Right ventricle myocardium superior (tissue), 1 donor: ENCODE data around the gene PORCN. TPM values are rescaled to one million over a fixed set of nuclear protein-coding genes. Genes with fewer than 3 reads are reported as not detected.
"Not testable (repeated sequence)": the region's sequence is repeated elsewhere in the genome, so short reads cannot be mapped to it uniquely, and the experiment has no call there.

Experiments
- ATAC-seq: fragments of 200-7000 bp; cut with Tn5 transposase; one replicate; pipeline ENCODE4 v1.9.1; 2020; ENCODE audit warnings: mild to moderate bottlenecking; ENCODE audit not compliant: poor library complexity
- DNase-seq: peaks from one replicate; pipeline ENCODE4 v3.0.0-alpha.2; 2020
- intact Hi-C: fragments of 100-400 bp; cut with DNase I; formaldehyde crosslinking; loops from one replicate; pipeline ENCODE4 v1.11.2; 2022
- total RNA-seq: library from RNA; stranded (reverse); fragmentation: NEBNext Ultra II Directional; extraction: Animal tissue kit (Norgen Biotek cat#: 25700); gene quantifications from one replicate; pipeline ENCODE4 v1.2.1, GENCODE V29; 2021
- donor health status: DM: no; HTN: yes; CAD: no; lungs with severe emphysema.

The PORCN gene
- total RNA-seq, 1 donor from 2014 or later, result 12.0 TPM

- ATAC-seq (no peak), DNase-seq (no peak)
- intact Hi-C loops, result no loop called here
Observed at GRCh38 chrX:48504261-48504660, 4.5 kb upstream of the PORCN start.

- DNase-seq, result no peak
- no peak for ATAC-seq
- intact Hi-C loops, result no loop called here
Observed at GRCh38 chrX:48505481-48505880, 3.3 kb upstream of the PORCN start.

DNA sequence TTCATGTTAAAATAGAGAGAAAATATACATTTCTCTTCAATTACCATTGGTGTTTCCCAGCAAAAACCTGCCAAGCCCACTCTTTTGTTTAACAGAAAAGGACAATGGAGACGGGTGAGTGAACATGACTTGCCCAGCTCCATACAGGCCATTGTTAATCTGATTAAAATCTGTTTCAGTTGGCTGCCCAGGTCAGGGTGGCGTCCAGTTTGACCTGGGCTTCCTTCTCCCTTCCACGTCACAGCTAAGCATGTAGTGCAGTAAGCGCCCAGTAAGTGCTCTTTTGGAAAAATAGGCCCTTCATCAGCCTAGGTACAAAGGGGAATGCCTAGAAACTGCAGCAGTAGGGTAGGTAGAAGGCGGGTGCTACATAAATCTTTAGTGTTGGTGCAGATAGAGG lies 1.5 kb upstream of the PORCN start:
- DNase-seq (no peak), ATAC-seq (no peak)
- intact Hi-C loops, result no loop called here

GRCh38 chrX:48509245-48509590 lies 426 bp downstream of the PORCN start:
- intact Hi-C loops, result no loop called here
- peak; percentile 8 for ATAC-seq
- no peak for DNase-seq

DNA sequence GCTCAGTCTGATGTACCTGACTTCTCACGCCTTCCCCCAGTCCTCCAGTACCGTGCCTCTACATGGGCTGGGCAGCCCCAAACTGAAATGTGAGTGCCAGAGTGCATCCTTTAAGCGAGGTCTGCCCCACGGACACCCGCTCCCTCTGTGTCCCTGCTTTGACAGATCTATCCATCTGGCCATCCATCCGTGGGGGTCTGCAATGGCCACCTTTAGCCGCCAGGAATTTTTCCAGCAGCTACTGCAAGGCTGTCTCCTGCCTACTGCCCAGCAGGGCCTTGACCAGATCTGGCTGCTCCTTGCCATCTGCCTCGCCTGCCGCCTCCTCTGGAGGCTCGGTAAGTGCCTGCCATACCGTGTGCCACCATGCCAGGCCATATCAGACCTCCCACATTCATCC lies 827 bp downstream of the PORCN start:
- intact Hi-C loops, result no loop called here
- DNase-seq, result no peak
- no peak for ATAC-seq

GRCh38 chrX:48511560-48511959 lies 2.8 kb downstream of the PORCN start:
- intact Hi-C loops, result no loop called here
- ATAC-seq (no peak), DNase-seq (no peak)

DNA sequence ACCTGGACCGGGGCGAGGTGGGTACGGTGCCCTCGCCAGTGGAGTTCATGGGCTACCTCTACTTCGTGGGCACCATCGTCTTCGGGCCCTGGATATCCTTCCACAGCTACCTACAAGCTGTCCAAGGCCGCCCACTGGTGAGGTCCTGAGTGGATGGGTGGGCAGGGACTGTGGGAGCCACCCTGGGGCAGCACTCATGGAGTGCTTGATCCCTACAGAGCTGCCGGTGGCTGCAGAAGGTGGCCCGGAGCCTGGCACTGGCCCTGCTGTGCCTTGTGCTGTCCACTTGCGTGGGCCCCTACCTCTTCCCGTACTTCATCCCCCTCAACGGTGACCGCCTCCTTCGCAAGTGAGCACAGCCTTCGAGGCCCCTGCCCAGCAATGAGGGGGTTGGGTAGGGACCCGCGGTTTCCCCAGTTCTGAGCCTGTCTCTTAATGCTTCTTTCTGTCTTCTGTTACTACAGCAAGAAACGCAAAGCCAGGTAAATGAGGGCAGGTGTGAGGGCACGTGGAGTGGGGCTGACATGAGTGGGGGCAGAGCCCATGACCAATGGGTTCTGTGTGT lies 3.7 kb downstream of the PORCN start:
- no peak for ATAC-seq
- DNase-seq, result no peak
- intact Hi-C loops, result no loop called here

DNA sequence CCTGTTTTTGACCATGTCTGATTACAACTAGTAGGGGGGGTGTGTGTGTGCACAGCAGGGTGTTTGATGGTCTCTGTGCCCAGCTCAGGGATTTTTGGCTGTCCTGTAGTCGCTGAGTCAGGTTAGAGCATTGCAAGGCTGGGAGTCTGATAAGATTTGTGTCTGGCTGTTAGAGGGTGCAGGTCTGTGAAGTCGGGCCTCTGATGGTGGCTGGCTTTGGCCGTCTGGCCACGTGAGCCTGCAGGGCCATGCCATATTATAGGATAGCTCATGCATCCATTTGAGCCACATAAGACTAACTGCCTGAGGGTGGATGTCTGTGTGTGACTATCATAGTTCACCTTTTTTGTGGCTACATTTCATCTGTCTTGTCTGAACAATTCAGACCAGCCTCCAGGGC lies 4.9 kb downstream of the PORCN start:
- ATAC-seq, result no peak
- DNase-seq, result no peak
- intact Hi-C loops, result no loop called here

GRCh38 chrX:48514126-48514806 lies 5.5 kb downstream of the PORCN start:
- ATAC-seq (no peak), DNase-seq (no peak)
- intact Hi-C loops, result no loop called here

DNA sequence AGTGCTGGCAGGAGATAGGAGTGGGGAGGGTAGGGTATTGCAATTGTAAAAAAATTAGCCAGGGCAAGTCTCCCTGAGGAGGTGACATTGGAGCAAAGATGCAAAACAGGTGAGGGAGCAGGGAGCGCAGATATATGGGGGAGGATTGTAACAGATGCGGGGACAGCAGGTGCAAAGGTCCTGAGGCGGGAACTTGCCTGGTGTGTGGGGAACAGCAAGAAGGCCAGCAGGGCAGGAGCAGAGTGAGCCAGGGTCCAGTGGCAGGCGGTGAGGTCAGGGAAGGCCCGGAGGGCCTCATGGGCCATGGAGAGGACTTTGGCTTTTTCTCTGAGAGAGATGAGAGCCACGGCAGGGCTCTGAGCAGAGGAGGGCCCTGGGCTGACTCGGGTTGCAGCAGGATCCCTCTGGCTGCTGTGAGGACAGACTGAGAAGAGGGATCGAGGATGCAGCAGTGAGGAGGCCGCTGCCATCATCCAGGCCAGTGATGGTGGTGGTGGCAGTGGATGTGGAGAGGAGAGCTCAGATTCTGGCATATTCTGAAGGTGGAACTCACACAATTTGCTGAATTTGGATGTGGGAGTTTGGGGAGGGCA lies 6.2 kb downstream of the PORCN start:
- ATAC-seq (no peak), DNase-seq (no peak)
- intact Hi-C loops, result no loop called here

DNA sequence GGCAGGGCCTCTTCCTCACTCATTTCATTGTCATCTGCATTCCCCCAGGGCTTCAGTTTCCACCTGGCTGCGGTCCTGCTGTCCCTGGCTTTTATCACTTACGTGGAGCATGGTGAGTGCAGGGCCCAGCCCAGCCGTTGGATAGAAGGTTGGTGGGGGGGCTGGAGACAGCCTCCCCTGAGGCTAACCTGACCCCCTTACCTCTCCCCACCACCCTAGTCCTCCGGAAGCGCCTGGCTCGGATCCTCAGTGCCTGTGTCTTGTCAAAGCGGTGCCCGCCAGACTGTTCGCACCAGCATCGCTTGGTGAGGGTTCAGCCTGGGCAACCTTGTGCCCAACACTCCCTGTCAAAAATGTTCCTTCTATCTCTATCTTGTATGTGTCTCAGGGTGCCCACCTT lies 7.0 kb downstream of the PORCN start:
- DNase-seq (no peak), ATAC-seq (peak; percentile 34)

DNA sequence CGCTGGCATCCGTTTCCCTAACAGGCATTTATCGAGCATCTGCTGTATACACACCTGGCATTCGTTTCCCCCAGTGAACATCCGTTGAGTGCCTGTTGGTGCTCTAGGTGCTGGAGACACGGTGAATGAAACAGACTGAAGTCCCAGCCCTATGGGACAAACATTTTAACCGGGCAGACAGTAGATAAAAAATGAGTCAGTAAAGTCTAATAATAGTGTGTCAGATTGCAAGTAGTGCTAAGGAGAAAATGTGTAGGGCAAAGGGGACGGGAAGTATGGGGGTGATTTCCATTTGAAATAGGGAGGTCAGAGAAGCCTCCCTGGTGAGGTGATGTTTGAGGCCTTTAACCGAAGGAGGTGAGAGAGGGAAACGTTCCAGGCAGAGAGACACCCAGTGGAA lies 7.5 kb downstream of the PORCN start:
- peak; percentile 40 for ATAC-seq
- no peak for DNase-seq
- intact Hi-C loops, result no loop called here

More for the DNA sequence above, 7.0 kb downstream of the PORCN start:
- intact Hi-C loops, result no loop called here

DNA sequence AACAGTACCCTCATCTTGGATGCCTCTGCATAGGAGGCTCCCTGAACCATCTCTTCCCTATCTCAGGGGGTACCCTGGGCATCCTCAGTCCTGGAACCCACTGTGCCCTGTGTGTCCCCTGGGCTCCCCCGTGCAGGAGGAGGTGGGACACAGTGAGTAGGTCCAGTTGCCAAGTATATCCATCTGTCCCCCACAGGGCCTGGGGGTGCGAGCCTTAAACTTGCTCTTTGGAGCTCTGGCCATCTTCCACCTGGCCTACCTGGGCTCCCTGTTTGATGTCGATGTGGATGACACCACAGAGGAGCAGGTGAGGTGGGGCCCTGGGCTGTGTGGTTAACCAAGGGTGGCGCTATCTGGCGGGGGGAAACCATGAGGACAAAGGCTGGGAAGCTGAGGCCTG lies 8.2 kb downstream of the PORCN start:
- no peak for ATAC-seq
- intact Hi-C loops, result no loop called here
- no peak for DNase-seq

DNA sequence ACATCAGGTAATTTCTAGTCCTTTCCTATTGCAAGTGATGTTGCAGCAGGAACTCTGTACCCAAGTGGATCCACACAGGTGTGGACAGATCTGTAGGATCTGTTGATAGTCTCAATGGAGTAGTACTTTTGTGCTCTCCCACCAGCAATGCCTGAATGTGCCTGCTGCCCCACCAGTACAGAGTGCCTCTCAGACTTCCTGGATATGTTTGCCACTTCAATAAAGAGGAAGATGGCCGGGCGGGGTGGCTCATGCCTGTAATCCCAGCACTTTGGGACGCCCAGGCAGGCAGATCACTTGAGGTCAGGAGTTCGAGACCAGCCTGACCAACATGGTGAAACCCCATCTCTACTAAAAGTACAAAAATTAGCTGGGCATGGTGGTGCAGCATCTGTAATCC lies 10.7 kb downstream of the PORCN start:
- ATAC-seq, intact Hi-C loops, DNase-seq: not testable (repeated sequence)

GRCh38 chrX:48520455-48520854 lies 11.7 kb downstream of the PORCN start:
- intact Hi-C loops, result no loop called here

DNA sequence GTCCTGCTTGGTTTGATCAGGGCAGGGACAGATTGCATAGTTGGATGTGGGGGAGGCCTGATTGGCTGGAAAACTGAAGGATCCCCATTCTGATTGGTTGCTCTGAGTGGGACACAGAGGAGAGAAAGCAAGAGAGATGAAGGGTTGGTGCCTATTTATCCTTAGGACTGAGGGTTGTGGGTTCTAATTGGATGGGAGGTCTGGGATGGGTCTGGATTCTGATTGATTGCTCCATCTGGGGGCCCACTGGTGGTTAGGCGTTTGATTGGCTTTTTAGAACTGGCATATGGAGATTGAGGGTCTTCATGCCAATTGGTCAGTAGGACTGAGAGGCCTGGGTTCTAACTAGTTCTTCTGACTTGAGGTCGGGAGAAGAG lies 12.2 kb downstream of the PORCN start:
- DNase-seq, result no peak
- no peak for ATAC-seq
- intact Hi-C loops, result no loop called here

More at GRCh38 chrX:48520455-48520854, 11.7 kb downstream of the PORCN start:
- DNase-seq (no peak), ATAC-seq (no peak)

- ATAC-seq, result peak; percentile 99
- peak; percentile 92 for DNase-seq
- intact Hi-C loops, result no loop called here
Observed at GRCh38 chrX:48521353-48522243, 12.8 kb downstream of the PORCN start, which contains the start of gene EBP. Gene EBP, plus strand, starts transcription at chrX:48521808. Its CDS starts 1,964 bp downstream, at chrX:48523772.

DNA sequence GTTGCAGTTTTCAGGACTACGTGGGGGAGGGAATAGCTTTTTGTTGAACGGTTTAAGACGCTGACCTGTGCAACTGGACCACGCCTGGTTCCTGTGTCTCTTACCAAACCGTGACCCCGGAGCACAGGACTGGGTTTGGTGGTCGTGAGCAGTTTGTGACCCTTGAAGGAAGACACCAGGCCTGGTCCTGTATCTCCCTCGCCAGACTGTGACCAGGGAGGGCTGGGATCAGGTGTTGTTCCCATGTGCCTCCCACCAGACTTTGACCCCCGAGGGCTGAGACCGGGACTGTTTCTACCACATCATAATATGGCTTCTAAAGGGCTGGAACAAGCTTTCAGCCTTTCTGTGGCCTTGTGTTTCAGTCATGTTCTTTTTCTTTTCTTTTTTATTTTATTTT lies 13.5 kb downstream of the PORCN start:
- intact Hi-C loops, result no loop called here
- ATAC-seq, result no peak
- DNase-seq, result no peak

GRCh38 chrX:48523682-48524081 lies 14.9 kb downstream of the PORCN start:
- intact Hi-C loops, result no loop called here
- DNase-seq (no peak), ATAC-seq (no peak)
